ENCODE results near the gene ANKRD22.

The ANKRD22 gene

GRCh38 chr10:88874281-88874680, 22.6 kb upstream of the ANKRD22 start:
- Histone ChIP-seq H3K9ac (ENCODE audit: low read length) (no peak overlapping the region), H3K27me3 (replicated peaks; ENCODE audit: control insufficient read depth, insufficient read depth, low read length) (no peaks in the 10 kb centered on the region), H3K4me3 (ENCODE audit: low read length) (no peak overlapping the region), H3K9me3 (ENCODE audit: control insufficient read depth, low read length) (no peaks in the 10 kb centered on the region), H3K36me3 (ENCODE audit: control insufficient read depth, insufficient read depth, low read length, severe bottlenecking) (no peaks in the 10 kb centered on the region), H3K4me1 (ENCODE audit: control insufficient read depth, insufficient read depth, low read length) (peaks cover 1% of the 10 kb centered on the region)
- DNase-seq (ENCODE audit: low read depth), result peak; percentile 47

GRCh38 chr10:88873757-88874156, 22.1 kb upstream of the ANKRD22 start:
- Histone ChIP-seq H3K4me1 (ENCODE audit: control insufficient read depth, insufficient read depth, low read length) (no peaks in the 10 kb centered on the region), H3K9ac (ENCODE audit: low read length) (no peak overlapping the region), H3K9me3 (ENCODE audit: control insufficient read depth, low read length) (no peaks in the 10 kb centered on the region), H3K36me3 (ENCODE audit: control insufficient read depth, insufficient read depth, low read length, severe bottlenecking) (no peaks in the 10 kb centered on the region), H3K4me3 (ENCODE audit: low read length) (no peak overlapping the region), H3K27me3 (replicated peaks; ENCODE audit: control insufficient read depth, insufficient read depth, low read length) (no peaks in the 10 kb centered on the region)
- no peak for DNase-seq (ENCODE audit: low read depth)

- no peaks in the 10 kb centered on the region for H3K9me3 ChIP-seq (ENCODE audit: control insufficient read depth, low read length)
- H3K4me3 ChIP-seq (ENCODE audit: low read length), result no peak overlapping the region
- H3K36me3 ChIP-seq (ENCODE audit: control insufficient read depth, insufficient read depth, low read length, severe bottlenecking), result no peaks in the 10 kb centered on the region
- no peaks in the 10 kb centered on the region for H3K4me1 ChIP-seq (ENCODE audit: control insufficient read depth, insufficient read depth, low read length)
- H3K27me3 ChIP-seq (replicated peaks; ENCODE audit: control insufficient read depth, insufficient read depth, low read length), result no peaks in the 10 kb centered on the region
- DNase-seq (ENCODE audit: low read depth), result peak; percentile 36
- H3K9ac ChIP-seq (ENCODE audit: low read length), result no peak overlapping the region
Measured at GRCh38 chr10:88870089-88870488, 18.4 kb upstream of the ANKRD22 start.

- Histone ChIP-seq H3K4me1 (ENCODE audit: control insufficient read depth, insufficient read depth, low read length) (no peaks in the 10 kb centered on the region), H3K9me3 (ENCODE audit: control insufficient read depth, low read length) (no peaks in the 10 kb centered on the region), H3K4me3 (ENCODE audit: low read length) (no peak overlapping the region), H3K9ac (ENCODE audit: low read length) (no peak overlapping the region), H3K36me3 (ENCODE audit: control insufficient read depth, insufficient read depth, low read length, severe bottlenecking) (no peaks in the 10 kb centered on the region), H3K27me3 (replicated peaks; ENCODE audit: control insufficient read depth, insufficient read depth, low read length) (no peaks in the 10 kb centered on the region)
- no peak for DNase-seq (ENCODE audit: low read depth)
Measured at GRCh38 chr10:88866454-88866853, 14.8 kb upstream of the ANKRD22 start.

GRCh38 chr10:88865281-88865876, 13.7 kb upstream of the ANKRD22 start:
- Histone ChIP-seq H3K36me3 (ENCODE audit: control insufficient read depth, insufficient read depth, low read length, severe bottlenecking) (no peaks in the 10 kb centered on the region), H3K9ac (ENCODE audit: low read length) (no peak overlapping the region), H3K9me3 (ENCODE audit: control insufficient read depth, low read length) (no peaks in the 10 kb centered on the region), H3K4me3 (ENCODE audit: low read length) (no peak overlapping the region), H3K4me1 (ENCODE audit: control insufficient read depth, insufficient read depth, low read length) (no peaks in the 10 kb centered on the region), H3K27me3 (replicated peaks; ENCODE audit: control insufficient read depth, insufficient read depth, low read length) (no peaks in the 10 kb centered on the region)
- peak; percentile 26 for DNase-seq (ENCODE audit: low read depth)

GRCh38 chr10:88861036-88861435, 9.4 kb upstream of the ANKRD22 start:
- no peak overlapping the region for H3K4me3 ChIP-seq (ENCODE audit: low read length)
- no peaks in the 10 kb centered on the region for H3K4me1 ChIP-seq (ENCODE audit: control insufficient read depth, insufficient read depth, low read length)
- no peak overlapping the region for H3K9ac ChIP-seq (ENCODE audit: low read length)
- H3K9me3 ChIP-seq (ENCODE audit: control insufficient read depth, low read length), result no peaks in the 10 kb centered on the region
- no peak for DNase-seq (ENCODE audit: low read depth)
- H3K36me3 ChIP-seq (ENCODE audit: control insufficient read depth, insufficient read depth, low read length, severe bottlenecking), result no peaks in the 10 kb centered on the region
- H3K27me3 ChIP-seq (replicated peaks; ENCODE audit: control insufficient read depth, insufficient read depth, low read length), result no peaks in the 10 kb centered on the region

GRCh38 chr10:88858491-88858890, 6.8 kb upstream of the ANKRD22 start:
- Histone ChIP-seq H3K9ac (ENCODE audit: low read length) (no peak overlapping the region), H3K9me3 (ENCODE audit: control insufficient read depth, low read length) (no peaks in the 10 kb centered on the region), H3K27me3 (replicated peaks; ENCODE audit: control insufficient read depth, insufficient read depth, low read length) (no peaks in the 10 kb centered on the region), H3K36me3 (ENCODE audit: control insufficient read depth, insufficient read depth, low read length, severe bottlenecking) (no peaks in the 10 kb centered on the region), H3K4me1 (ENCODE audit: control insufficient read depth, insufficient read depth, low read length) (no peaks in the 10 kb centered on the region), H3K4me3 (ENCODE audit: low read length) (no peak overlapping the region)
- DNase-seq (ENCODE audit: low read depth), result no peak

- Histone ChIP-seq H3K9ac (ENCODE audit: low read length) (no peak overlapping the region), H3K4me1 (ENCODE audit: control insufficient read depth, insufficient read depth, low read length) (peaks cover under 1% of the 10 kb centered on the region), H3K36me3 (ENCODE audit: control insufficient read depth, insufficient read depth, low read length, severe bottlenecking) (no peaks in the 10 kb centered on the region), H3K4me3 (ENCODE audit: low read length) (no peak overlapping the region), H3K27me3 (replicated peaks; ENCODE audit: control insufficient read depth, insufficient read depth, low read length) (no peaks in the 10 kb centered on the region), H3K9me3 (ENCODE audit: control insufficient read depth, low read length) (no peaks in the 10 kb centered on the region)
- no peak for DNase-seq (ENCODE audit: low read depth)
Measured at GRCh38 chr10:88857831-88858230, 6.2 kb upstream of the ANKRD22 start.

- Histone ChIP-seq H3K4me1 (ENCODE audit: control insufficient read depth, insufficient read depth, low read length) (peaks cover 14% of the 10 kb centered on the region), H3K4me3 (ENCODE audit: low read length) (no peak overlapping the region), H3K27me3 (replicated peaks; ENCODE audit: control insufficient read depth, insufficient read depth, low read length) (no peaks in the 10 kb centered on the region), H3K9me3 (ENCODE audit: control insufficient read depth, low read length) (no peaks in the 10 kb centered on the region), H3K9ac (ENCODE audit: low read length) (no peak overlapping the region), H3K36me3 (ENCODE audit: control insufficient read depth, insufficient read depth, low read length, severe bottlenecking) (no peaks in the 10 kb centered on the region)
- no peak for DNase-seq (ENCODE audit: low read depth)
Measured at GRCh38 chr10:88854684-88855083, 3.0 kb upstream of the ANKRD22 start.

- Histone ChIP-seq H3K4me1 (ENCODE audit: control insufficient read depth, insufficient read depth, low read length) (peaks cover 28% of the 10 kb centered on the region), H3K9ac (ENCODE audit: low read length) (no peak overlapping the region), H3K27me3 (replicated peaks; ENCODE audit: control insufficient read depth, insufficient read depth, low read length) (no peaks in the 10 kb centered on the region), H3K36me3 (ENCODE audit: control insufficient read depth, insufficient read depth, low read length, severe bottlenecking) (no peaks in the 10 kb centered on the region), H3K9me3 (ENCODE audit: control insufficient read depth, low read length) (no peaks in the 10 kb centered on the region), H3K4me3 (ENCODE audit: low read length) (no peak overlapping the region)
- DNase-seq (ENCODE audit: low read depth), result no peak
Measured at GRCh38 chr10:88853155-88853881, 1.7 kb upstream of the ANKRD22 start.

- peaks cover 29% of the 10 kb centered on the region for H3K4me1 ChIP-seq (ENCODE audit: control insufficient read depth, insufficient read depth, low read length)
- no peak for DNase-seq (ENCODE audit: low read depth)
- no peaks in the 10 kb centered on the region for H3K27me3 ChIP-seq (replicated peaks; ENCODE audit: control insufficient read depth, insufficient read depth, low read length)
- no peaks in the 10 kb centered on the region for H3K36me3 ChIP-seq (ENCODE audit: control insufficient read depth, insufficient read depth, low read length, severe bottlenecking)
- H3K9ac ChIP-seq (ENCODE audit: low read length), result no peak overlapping the region
- H3K9me3 ChIP-seq (ENCODE audit: control insufficient read depth, low read length), result no peaks in the 10 kb centered on the region
- no peak overlapping the region for H3K4me3 ChIP-seq (ENCODE audit: low read length)
Measured at GRCh38 chr10:88852327-88852726, 683 bp upstream of the ANKRD22 start.

GRCh38 chr10:88850712-88851111, 932 bp downstream of the ANKRD22 start:
- Histone ChIP-seq H3K9me3 (ENCODE audit: control insufficient read depth, low read length) (peaks cover 6% of the 10 kb centered on the region), H3K27me3 (replicated peaks; ENCODE audit: control insufficient read depth, insufficient read depth, low read length) (no peaks in the 10 kb centered on the region), H3K36me3 (ENCODE audit: control insufficient read depth, insufficient read depth, low read length, severe bottlenecking) (no peaks in the 10 kb centered on the region), H3K4me1 (ENCODE audit: control insufficient read depth, insufficient read depth, low read length) (peaks cover 29% of the 10 kb centered on the region), H3K9ac (ENCODE audit: low read length) (no peak overlapping the region), H3K4me3 (ENCODE audit: low read length) (no peak overlapping the region)
- no peak for DNase-seq (ENCODE audit: low read depth)

Data from adipocyte (in vitro differentiated cells).